Stimulated activated CD4-positive, alpha-beta T cell treated with anti-CD3 and anti-CD28 coated beads, Interleukin-12 subunit alpha, Interleukin-12 subunit beta, amount 100 ng/mL, for 24 hours (primary cell): ENCODE results near the gene SLC6A9.

Source experiments
- DNase-seq, 2 experiments: peaks; one replicate each; pipeline ENCODE4 v3.0.0-alpha.2; 2020; ENCODE audit warnings: low read depth in 2 of 2

The SLC6A9 gene

GRCh38 chr1:44048532-44049215 is 17.4 kb upstream of the SLC6A9 start:
- no peak for DNase-seq

- no peak for DNase-seq
Observed at GRCh38 chr1:44047131-44047530, 15.9 kb upstream of the SLC6A9 start.

GRCh38 chr1:44045064-44045463 is 13.8 kb upstream of the SLC6A9 start:
- DNase-seq: no peak

GRCh38 chr1:44044071-44044801 is 13.0 kb upstream of the SLC6A9 start:
- no peak for DNase-seq

DNA sequence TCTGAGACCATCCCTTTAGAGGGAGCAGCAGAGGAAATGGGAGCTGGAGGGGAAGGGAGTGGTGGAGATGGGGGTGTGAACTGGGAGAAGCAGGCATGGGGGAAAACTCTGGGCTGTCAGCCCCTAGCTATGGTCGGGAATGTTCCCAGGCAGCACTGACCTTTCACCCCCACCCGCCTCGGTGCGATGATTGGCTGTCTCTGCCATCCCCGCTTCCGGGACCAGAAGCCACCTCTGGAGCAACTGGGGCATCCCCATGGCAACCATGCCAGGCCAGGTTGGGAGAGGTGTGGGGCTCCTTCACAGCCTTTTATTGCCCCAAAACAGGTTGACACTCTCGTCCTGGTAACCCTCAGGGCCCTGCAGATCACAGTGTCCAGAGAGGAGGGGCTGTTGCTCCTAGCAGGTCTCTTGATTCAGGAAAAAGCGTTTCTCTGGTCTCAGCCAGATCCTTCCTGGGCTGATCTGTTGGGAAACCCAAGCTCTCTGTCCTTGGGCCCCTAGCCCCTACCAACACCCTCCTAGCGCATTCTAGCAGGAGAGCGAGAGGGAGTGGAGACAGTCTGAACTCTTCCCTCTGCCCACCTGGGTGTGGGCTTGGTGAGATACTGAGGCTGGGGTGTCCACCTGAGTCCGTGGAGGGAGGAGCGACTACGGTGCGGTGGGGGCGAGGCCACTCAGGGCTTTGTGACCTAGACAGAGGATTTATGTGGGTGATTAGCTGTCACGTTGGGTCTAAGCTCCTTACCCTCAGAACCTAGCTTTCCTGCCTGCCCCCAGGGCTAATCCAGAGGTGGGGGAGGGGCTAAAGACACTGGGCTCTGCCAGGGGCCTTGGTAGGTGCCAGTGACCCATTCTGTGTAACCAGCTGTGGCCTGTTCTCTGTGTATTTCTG is 12.2 kb upstream of the SLC6A9 start:
- no peak for DNase-seq

DNA sequence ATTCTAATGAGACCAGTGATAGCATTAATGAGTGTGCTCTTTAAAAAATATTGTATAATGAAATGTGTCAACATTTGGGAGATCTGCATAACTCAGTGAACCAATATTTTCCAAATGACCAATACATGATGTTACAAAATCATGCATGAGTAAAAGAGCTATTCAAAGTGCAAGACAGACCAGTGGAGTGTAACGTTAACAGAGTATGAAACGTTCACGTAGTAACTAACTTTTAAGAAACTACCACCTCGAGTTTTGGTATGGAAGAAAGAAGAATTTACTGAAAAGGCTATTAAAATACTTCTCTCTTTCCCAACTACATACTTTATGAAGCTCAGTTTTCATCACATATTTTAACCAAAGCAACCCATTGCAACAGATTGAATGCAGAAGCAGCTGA is 9.6 kb upstream of the SLC6A9 start:
- no peak for DNase-seq

DNA sequence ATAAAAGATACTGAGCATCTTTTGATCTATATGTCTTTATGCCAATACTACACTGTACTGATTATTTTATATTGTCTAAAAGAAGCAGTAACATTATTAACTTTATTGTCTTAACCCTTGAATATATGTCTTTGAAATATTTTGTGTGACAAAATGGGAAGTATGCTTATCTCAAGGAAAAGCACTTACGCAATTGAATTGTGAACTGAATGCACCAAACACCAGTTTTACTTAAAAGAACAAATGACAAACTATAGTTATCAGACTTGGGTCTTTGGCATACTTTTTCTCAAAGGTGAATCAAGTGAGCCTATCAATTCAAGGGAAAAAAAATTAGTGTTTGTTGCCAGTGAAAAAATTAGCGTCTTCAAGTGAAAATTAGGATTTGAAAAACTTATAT is 9.2 kb upstream of the SLC6A9 start:
- DNase-seq: no peak

- no peak for DNase-seq
Observed at GRCh38 chr1:44038876-44039657, 7.8 kb upstream of the SLC6A9 start.

- no peak for DNase-seq
Observed at GRCh38 chr1:44037154-44037553, 5.9 kb upstream of the SLC6A9 start.

GRCh38 chr1:44036409-44037139 is 5.3 kb upstream of the SLC6A9 start:
- peak; percentile 37 to 51 for DNase-seq

- DNase-seq: no peak
Observed at GRCh38 chr1:44035726-44036408, 4.6 kb upstream of the SLC6A9 start.

DNA sequence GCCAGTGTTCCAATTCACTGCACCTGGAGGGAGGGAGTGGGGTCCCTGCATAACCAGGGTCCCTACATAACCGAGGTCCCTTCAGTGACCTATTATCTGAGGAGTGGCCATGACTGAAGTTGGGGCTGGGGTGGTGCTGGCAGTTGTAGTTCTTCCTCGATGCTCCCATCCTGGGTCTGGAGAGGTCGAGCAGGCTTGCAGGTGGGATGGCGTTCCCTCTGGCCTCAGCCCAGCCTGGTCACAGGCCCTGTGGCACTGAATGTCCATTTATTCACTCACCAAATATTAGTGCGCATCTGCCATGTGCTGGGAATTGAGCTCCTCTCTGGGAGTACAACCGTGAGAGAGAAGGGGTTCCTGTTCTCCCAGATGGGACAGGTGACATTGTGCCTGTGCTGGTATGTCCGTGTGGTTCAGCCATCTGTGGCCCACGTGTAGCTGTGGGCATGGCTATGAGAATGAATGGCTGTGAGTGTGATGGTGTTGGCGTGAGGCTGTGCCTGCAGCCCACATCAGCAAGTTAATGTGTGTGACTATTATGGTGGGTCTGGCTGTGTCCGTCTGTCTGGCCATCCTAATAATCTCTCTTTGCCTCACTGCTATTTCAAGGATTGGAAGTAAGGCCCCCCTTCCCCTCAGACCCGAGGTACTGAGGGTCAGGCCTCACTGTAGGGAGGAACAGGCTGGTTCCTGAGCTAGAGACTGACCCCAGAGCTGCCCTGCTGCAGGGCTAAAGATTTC is 3.9 kb upstream of the SLC6A9 start:
- no peak for DNase-seq

- DNase-seq: no peak
Observed at GRCh38 chr1:44034423-44034822, 3.2 kb upstream of the SLC6A9 start.

DNA sequence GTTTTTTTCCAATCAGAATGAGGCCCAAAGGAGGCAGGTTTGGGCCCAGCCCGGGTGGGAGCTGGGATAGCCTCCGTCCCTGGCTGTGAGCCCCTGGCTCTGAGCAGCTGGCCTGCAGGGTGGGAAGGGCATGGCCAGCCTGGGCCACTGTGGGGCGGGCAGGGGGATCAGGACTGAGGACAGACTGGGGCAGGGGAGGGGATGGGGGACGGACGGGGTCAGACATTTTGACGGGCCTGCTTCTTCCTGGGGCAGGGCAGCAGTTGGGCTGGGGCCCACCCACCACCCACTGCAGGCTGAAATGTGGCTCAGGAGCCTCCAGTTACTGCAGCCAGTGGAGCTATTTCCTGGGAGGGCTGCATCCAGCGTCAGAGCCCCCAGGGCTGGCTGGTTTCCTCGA is 2.5 kb upstream of the SLC6A9 start:
- DNase-seq: no peak

- DNase-seq: no peak
Observed at GRCh38 chr1:44033041-44033575, 1.8 kb upstream of the SLC6A9 start.

- no peak for DNase-seq
Observed at GRCh38 chr1:44032170-44032790, 1.0 kb upstream of the SLC6A9 start.

GRCh38 chr1:44030605-44031251 is 534 bp downstream of the SLC6A9 start:
- peak in 1 of 2 experiments; percentile 26 for DNase-seq

DNA sequence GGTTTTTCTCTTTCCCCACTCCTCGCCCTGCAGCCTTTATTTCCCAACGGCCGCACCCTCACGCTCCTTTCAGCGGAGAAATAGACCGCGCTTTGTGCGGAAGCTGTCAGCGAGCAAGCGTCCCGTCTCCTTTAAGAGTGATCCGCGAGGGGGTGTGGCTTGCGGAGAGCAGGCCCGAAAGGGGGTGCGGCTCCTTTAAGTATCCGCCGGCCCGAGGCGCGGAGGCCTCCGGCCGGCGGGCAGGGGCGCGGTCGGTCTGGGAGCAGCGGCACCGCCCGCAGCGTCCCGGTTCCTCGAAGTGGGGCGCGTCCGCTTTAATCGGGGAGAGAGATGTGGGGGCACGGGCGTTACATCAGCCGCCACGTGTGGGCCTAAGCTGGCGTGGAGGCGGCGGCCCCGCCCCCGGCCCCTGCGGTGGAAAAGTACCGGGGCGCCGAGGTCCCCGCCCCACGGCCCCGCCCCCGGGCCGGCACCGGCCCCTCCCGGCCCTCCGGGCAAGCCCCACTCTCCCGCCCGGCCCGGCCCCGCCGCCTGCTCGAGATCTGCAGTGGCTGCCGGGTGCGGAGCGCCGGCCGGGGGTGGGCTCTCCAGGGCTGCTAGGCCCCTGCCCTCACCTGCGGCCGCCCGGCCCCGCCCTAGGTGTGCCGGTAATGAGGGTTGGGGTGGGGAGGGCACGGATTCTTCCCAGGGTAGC is 1.2 kb downstream of the SLC6A9 start:
- DNase-seq: peak; percentile 76 to 87
